Stimulated activated CD8-positive, alpha-beta memory T cell treated with anti-CD3 and anti-CD28 coated beads, Interleukin-7, amount 100 ng/mL, for 1 hour (primary cell): ENCODE results near the gene MAT1A.
"Not testable (repeated sequence)": the region's sequence is repeated elsewhere in the genome, so short reads cannot be mapped to it uniquely, and the experiment has no call there.

Experiments used
- DNase-seq, 2 donors: peaks; one replicate each; pipeline ENCODE4 v3.0.0-alpha.2; 2020; ENCODE audit warnings: low read depth in 2 of 2

The MAT1A gene

DNA sequence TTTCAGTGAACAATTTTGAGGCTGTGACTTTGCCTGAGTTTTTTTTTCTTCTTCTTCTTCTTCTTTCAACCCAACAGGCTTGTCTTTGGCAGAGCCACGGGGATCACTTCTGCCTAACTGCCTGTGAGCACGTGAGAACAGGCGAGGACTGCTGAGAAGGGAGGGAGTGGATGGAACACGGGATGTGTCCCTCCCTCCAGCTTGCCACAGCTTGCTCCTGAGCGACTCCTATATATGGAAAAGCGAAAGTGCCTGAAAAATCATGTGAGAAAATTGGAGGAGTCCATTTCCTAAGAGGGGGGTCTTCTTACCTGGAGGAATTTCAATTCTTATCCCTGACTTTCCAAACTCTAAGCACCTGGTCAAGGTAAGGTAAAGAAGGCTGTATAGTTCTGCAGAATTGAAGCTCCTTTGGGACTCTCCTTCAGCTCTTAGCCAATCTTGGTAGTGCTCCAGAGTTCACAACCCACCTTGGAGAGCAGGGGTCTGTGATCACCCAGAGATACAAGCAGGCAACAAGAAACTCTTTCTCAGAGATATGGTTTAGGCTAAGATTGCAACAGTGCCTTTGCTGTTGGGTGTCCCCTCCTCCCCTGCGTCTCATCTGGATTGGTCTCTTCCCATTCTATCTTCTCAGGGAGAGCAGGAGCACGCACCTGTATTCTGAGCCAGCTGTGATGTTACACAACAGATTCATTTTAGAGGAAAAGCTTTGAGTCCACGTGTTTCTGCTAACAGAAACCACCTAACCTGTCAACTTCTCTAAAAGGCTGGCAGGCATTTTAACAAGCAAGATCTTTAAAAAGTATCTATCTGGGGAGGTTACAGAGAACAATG is at the start of gene MAT1A:
TSS of gene MAT1A (minus strand) at position 208 of the 837 bp plus-strand sequence. CDS start 235 bp downstream, outside the sequence.
- no peak for DNase-seq

DNA sequence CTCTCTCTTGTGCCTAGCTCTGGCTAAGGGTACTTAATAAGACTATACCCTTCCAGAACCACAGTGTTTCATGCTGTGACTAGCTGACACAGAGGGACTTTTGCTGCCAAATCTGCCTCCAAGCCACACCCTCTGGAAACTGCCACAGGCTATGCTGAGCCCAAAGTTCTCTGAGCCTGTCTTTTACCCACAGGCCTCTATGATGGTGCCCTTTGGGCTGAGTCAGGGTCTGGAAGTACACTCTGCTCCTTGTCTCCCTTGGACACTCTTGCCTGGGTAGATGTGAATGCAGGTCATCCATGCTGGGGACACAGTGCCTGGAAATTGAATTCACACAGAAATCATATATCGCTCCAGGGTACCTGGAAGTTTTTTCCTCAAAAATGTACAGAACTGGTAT is 44.5 kb upstream of the MAT1A start:
- no peak for DNase-seq

DNA sequence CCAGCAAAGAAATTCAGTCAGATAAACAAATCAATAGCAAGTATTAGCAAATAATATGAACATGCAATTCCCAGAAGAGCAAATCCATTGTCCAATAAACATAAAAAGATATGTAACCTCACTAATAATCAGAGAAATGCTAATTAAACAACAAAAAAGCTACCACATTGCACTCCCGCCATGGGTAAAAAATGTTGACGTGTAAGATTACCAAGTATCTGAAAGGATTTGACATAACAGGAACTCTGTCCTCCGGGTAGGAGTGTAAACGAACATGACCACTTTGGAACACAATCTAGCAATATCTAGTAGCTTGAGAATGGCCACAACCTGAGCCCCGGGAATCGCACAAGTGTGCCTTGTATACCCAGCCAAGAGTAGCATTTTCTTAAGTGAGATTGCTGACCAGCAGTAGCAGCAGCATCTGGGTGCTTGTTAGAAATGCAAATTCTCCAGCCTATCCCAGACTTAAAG is 35.5 kb upstream of the MAT1A start:
- DNase-seq: no peak

DNA sequence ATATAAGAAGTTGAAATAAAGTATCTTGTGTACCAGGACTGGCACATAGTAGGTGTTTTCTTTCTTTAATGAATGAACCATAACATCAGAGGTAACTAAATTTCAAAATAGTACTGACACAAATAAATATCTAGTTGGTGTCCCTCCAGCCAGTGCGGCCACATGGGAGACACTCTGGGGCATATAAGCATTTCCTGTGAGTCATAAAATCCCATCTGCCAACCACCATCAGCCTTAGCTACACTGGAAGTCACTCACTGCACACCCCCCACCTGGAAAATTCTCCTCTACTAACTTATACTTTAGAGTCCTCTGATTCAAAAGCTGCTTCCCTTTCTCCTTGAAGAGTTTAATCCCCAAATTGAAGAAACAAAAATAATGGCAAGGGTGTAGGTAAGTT is 34.6 kb upstream of the MAT1A start:
- DNase-seq: no peak

DNA sequence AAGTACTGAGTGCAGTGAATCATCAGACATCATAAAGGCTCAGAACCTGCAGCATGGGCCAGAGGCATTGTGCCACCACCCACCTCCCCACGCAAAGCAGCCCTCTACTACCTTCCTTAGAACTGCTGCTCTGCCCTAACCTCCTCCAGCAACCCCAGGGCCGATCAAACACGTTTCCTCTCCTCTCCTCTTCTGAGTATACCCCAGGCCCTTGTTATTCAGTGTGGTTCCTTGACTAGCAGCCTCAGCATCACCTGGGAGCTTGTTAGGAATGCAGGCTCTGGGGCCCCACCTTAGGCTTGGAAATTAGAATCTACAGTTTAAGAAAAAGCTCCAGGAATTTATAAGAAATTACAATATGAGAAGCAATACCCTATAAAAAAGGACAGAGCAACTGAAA is 33.9 kb upstream of the MAT1A start:
- no peak for DNase-seq

DNA sequence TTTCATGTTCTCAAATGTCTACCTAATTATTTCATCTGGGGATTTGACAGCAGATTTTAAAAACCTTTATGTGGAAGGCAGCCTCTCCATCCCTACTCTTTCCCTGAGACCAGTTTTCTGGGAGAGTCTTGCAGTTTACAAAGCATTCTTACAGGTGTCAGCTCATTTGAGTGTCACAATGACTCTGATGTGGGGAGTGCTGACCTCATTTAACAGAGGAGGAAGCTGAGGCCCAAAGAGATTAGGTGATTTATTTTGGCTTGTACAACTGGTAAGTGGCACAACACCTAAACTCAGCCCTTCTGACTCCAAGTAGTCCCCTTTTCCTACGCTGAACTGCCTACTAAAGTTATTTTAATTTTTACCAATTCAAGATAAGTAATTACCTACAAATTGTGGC is 33.3 kb upstream of the MAT1A start:
- DNase-seq: no peak

GRCh38 chr10:80322158-80322557 is 32.7 kb upstream of the MAT1A start:
- no peak for DNase-seq

DNA sequence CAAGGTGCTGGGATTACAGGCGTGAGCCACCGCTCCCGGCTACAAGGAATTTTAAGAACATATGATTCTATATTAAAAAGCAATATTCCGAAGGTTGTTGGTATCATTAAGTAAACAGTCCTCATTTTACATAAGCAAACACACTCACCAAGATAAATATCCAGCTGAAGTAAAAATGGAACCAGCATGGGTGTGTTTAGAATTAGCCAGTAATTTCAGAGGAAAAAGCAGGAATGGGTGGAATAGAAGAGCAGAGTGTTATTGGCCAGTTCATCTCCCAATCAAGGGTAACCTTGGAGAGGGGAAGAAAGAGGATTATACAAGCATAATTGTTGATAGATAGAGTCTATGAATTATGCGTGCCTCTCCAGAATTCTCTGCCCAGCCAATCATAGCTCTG is 31.7 kb upstream of the MAT1A start:
- no peak for DNase-seq

GRCh38 chr10:80320377-80320776 is 30.9 kb upstream of the MAT1A start:
- DNase-seq: no peak

- DNase-seq: no peak
Measured at GRCh38 chr10:80319725-80320290, 30.4 kb upstream of the MAT1A start.

DNA sequence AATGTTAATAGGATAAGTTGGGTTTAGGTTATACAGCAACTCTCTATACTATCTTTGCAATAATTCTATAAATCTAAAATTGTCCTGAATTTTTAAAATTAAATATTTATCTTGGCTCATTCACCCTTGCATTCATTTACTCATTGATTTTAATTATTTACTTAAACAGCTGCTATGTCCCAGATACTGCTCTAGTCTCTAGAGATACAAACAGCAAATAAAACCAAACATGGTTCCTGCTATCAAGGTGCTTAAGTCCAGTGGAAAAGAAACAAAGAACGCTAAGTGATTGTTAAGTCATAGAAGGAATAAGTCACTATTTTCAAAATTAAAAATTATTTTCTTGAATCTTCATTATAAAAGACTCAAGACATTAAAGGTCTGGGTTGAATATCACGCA is 29.9 kb upstream of the MAT1A start:
- DNase-seq: no peak

- DNase-seq: no peak
Measured at GRCh38 chr10:80318742-80319141, 29.3 kb upstream of the MAT1A start.

DNA sequence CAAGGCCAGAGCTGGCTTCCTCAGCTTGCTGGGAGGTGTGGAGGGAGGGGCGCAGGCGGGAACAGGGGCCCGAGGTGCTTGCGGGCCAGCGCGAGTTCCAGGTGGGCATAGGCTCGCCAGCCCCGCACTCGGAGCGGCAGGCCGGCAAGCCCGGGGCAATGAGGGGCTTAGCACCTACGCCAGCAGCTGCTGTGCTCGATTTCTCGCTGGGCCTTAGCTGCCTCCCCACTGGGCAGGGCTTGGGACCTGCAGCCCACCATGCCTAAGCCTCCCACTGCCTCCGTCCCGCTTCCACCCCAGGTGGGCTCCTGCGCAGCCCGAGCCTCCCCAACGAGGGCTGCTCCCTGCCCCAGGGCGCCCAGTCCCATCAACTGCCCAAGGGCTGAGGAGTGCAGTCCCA is 25.9 kb upstream of the MAT1A start:
- DNase-seq: no peak

DNA sequence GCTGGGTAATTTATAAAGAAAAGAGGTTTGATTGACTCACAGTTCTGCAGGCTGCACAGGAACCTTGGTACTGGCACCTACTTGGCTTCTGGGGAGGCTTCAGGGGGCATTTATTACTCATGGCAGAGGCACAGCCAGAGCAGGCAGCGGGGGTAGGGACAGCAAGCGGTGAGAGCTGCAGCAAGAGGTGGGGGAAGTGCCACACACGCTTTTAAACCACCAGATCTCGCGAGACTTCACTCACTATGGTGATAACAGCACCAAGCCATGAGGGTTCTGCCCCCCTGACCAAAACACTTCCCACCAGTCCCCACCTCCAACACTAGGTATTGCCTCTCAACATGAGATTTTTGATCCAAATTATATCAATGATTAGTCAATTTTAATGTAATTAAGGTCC is 24.1 kb upstream of the MAT1A start:
- no peak for DNase-seq

GRCh38 chr10:80305989-80306388 is 16.5 kb upstream of the MAT1A start:
- DNase-seq: not testable (repeated sequence)

- no peak for DNase-seq
Measured at GRCh38 chr10:80296942-80297341, 7.5 kb upstream of the MAT1A start.

DNA sequence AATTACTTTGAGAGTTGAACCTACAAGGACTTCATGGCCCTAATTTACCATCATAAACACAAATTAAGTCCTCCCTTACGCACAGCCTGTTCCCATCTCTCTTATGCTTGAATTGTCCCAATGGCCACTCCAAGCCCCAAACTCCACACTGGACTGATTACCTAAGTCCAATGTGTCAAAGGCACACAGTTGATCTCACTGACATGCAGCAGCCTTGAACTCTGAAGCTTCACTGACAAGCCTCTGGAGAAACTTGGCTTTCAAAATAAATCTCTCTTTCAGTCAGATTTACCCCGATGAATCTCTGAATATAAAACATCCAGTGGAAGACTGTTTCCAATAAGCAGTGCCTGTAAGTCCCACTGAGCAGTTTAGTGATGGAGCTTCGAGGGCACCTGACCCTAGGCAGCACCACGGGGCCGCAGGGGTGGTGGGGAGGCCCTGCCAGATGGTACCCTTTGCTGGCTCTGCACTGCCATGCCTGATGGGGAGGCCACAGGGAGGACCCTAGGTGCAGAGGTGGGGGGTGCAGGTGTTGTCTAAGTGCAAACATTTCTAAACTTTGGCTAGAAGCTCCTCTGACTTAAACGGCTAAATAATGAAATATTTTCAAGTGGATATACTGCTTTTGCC is 3.3 kb upstream of the MAT1A start:
- no peak for DNase-seq

DNA sequence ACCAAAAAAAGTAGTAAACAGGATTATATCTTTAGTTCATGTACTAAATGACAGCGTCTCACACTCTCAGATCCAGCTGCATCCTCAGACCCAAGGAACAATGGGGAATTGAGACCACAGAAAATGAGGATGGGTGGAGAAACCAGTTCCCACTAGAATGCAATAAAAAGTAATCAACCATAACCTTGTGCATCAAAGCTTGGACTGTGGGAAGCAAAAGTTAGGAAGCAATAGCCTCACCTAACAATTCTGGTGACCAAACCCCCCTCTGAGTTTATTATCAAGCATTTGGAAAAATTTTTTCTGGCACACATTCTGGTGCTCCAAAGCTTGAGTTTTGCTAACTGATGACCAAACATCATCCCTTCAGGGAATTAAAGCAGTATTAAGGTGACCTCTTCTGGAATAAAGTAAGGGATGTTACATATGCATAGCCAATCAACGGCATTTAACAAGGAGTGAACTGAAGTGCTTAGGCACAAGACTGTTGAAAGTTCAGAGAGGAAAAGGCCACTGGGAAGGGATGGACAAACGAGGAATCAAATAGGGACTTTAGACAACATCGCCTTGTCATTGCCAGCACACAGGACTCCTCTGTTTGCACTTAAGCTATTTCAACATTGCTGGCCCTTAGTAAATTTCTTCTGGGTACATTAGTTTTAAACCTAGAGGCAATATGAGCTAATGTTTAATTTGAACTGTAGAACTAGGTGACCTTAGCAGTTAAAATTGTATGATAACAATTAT is 1.2 kb upstream of the MAT1A start:
- no peak for DNase-seq

DNA sequence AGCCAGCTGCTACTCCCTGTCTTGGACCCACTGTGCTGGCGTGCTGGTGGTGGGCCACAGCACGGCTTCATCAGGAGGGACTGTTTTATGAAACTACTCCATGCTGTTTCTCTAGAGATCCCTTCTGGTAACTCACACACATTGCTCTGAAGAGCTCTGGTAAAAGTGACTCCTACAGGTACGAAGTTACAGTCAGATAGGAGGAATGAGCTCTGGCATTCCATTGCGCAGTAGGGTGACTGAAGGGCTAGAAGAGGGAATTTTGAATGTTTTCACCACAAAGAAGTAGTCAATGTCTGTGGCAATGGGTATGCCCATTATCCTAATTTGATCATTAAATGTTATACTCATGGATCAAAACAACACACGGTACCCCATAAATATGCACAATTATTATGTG is 609 bp downstream of the MAT1A start:
- no peak for DNase-seq

GRCh38 chr10:80284522-80284921 is 4.9 kb downstream of the MAT1A start:
- DNase-seq: no peak

- DNase-seq: no peak
Measured at GRCh38 chr10:80283536-80284199, 5.8 kb downstream of the MAT1A start.

DNA sequence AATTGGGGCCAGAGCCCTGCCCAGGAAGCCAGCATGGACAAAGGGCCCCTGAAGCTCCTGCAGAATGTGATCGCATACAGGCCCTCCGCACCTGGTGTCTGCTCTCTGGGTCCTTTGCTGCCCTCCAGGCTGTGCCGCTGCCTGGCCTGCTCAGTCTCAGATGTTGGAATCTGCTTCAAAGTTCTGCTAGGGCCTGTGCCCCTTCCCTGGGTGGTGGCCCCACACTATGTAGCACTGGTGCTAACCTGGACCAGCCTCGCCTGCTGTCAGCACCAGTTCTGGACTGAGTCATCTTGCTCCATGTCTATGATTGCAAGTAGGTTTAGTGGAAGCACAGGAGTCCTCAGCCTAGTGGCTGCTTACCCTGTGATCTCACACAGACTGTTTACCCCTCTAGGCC is 6.3 kb downstream of the MAT1A start:
- no peak for DNase-seq
